Stimulated activated CD8-positive, alpha-beta memory T cell treated with anti-CD3 and anti-CD28 coated beads, Interleukin-15, amount 100 ng/mL, for 24 hours (primary cell): ENCODE results near the gene CRYBA2.

Experiments used
- DNase-seq: peaks from one replicate; pipeline ENCODE4 v3.0.0-alpha.2; 2020; ENCODE audit warnings: low read depth

The CRYBA2 gene

GRCh38 chr2:218982586-218983262, 10.5 kb downstream of the CRYBA2 start:
- DNase-seq, result no peak

DNA sequence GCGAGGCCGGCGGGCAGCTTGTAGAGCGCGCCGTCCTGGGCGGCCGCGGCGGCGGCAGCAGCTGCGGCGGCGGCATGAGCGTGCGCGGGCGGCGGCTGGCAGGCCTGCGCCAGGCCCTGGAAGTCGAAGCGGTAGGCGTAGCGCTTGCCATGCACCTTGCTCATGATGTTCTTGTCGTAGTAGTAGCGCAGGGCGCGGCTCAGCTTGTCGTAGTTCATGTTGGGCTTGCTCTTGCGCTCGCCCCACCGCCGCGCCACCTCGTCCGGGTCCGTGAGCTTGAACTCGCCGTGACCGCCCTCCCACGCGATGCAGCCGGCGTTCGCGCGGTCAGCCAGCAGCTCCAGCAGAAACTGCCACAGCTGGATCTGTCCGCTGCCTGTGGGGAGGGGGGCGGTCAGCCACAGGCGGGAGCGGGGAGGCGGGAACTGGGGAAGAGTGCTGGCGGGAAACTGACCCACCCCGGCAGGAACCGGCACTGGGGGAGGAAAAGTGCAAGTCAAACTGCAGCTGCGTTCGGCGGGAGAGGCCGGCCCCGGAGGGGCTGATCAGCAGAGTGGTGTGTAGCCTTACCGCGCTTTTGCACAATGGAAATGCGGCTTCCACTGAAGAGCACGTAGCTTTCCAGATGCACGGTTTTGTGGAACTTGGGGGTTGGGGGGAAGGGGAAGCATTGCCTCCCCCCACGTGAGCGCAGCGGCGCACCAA, 11.2 kb downstream of the CRYBA2 start:
- no peak for DNase-seq

- DNase-seq, result no peak
These were observed 11.8 kb downstream of the CRYBA2 start for GRCh38 chr2:218981390-218981880.

DNA sequence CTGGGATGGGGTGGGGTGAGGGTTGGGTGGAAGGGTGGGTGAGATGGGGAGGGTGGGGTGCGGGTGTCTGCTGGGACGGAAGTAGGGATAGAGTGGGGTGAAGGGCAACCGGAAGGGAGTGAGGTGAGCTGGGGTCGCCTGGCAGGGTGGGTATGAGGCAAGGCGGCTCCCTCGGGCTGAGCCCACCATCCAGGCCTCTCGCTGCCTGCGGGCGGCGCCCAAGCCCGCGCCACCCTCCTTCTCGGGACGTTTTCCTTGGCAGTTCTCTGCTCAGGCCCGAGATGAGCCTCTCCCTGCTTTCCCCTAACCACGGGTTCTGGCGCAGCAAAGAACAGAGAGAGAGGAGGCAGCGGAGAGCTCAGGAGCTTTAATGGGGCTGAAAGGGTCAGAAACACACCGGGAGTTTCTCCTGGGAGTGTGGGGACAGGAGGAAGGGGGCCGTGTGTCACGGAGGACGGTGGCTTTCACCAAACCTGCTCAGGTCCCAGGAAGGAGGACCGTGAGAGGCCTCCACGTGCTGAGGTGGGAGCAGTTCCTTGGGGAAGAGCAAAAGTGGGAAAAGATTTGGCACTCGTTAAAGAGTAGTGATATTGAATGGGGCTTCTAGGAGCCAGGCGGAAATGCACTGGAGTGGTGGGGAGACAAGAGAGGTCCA, 12.4 kb downstream of the CRYBA2 start:
- no peak for DNase-seq

DNA sequence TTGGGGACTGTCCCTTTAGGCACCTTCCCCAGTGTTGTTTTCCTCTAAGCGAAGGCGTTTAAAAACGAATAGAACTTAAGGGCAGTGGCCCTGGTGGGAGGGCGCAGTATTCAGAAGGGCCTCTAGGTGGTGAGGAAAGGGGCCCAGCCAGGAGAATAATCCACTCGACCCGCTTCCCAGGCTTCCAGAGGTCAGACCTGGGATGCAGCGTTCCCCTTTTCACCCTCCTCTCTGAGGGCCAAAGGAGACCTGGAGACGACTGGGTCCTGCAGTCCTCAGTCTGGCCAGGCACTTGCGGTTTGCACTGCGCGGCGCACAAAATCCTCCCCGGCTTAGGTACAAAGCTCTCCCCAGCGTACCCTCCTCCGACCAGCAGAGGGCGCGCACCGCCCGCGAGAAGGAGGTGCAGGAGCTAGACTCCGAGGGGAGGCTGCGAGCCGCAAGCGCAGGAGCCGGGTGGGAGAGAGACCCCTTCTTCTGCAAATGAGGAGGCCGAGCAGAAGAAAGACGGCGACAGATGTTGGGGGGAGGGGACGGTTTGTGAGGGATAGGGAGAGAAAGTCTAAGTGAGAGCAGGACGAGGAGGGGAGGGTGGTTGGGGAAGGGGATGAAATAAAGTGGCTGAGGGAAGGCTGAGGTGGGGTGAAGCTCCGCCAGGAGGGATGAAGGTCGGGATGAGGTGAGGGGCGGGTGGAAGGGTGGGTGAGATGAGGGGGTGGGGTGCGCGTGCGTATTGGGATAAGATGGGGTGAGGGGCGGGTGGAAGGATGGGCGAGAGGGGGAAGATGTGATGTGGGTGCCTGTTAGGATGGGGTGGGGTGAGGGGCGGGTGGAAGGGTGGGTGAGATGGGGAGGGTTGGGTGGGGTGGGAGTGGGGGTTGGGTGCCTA, 13.1 kb downstream of the CRYBA2 start:
- DNase-seq, result peak; percentile 69

GRCh38 chr2:218975060-218975777, 18.0 kb downstream of the CRYBA2 start:
- DNase-seq, result no peak

- DNase-seq, result no peak
These were observed 22.3 kb downstream of the CRYBA2 start for GRCh38 chr2:218970894-218971293.

DNA sequence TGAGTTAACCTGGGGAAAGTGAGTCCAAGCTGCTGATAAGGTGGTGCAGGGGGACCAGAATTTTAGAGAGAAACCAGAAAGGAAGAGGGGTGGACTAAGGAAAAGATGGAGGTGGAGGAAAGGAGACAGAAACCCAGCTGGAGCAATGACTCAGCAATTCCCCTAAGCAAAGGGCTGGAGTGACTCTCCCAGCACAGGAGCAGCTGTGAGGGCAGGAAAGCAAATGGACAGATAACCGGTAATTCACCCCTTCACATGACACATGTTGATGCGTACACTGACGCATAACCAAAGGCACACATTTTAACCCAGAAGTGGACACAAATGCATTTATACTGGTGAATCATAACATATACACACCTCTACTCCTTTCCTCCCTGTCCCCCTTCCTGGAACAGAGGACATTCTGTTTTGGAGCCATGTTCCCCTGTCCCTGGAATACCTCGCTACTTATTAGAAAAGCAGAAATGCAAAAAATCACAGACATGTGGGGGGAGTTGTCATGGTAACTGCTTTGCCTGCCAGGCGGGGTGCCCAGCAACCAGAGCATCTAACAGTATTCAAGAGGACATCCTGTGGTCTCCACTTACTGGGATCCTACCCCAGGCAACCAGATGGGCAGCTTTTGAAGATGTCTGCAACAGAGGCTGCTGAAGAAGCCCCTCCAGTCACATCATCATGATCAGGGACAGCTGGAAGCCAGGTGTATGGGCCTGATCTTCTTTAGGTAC, 29.0 kb downstream of the CRYBA2 start:
- no peak for DNase-seq

DNA sequence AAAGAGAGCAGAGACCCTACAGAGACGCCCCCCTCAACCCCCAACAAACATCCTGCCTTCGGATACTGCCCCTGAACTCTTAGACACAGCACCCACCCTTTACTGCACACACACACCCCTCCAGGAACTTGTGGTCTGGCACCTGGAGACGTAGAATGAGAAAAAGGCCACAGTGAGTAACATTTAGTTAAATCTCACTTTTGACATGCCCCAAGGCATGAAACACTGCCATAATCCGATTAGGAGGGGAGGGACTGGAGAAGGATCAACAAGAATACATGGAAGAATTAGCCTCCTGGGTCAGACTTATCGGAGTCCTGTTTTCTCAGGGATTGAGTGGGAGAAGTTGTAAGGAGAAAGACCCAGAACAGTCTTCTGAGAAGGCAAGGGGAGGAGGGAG, 29.6 kb downstream of the CRYBA2 start:
- DNase-seq, result no peak

- DNase-seq, result peak; percentile 31
These were observed 30.2 kb downstream of the CRYBA2 start for GRCh38 chr2:218962859-218963492.

GRCh38 chr2:218961651-218962570, 31.3 kb downstream of the CRYBA2 start:
- no peak for DNase-seq

- no peak for DNase-seq
These were observed 32.0 kb downstream of the CRYBA2 start for GRCh38 chr2:218961229-218961628.

DNA sequence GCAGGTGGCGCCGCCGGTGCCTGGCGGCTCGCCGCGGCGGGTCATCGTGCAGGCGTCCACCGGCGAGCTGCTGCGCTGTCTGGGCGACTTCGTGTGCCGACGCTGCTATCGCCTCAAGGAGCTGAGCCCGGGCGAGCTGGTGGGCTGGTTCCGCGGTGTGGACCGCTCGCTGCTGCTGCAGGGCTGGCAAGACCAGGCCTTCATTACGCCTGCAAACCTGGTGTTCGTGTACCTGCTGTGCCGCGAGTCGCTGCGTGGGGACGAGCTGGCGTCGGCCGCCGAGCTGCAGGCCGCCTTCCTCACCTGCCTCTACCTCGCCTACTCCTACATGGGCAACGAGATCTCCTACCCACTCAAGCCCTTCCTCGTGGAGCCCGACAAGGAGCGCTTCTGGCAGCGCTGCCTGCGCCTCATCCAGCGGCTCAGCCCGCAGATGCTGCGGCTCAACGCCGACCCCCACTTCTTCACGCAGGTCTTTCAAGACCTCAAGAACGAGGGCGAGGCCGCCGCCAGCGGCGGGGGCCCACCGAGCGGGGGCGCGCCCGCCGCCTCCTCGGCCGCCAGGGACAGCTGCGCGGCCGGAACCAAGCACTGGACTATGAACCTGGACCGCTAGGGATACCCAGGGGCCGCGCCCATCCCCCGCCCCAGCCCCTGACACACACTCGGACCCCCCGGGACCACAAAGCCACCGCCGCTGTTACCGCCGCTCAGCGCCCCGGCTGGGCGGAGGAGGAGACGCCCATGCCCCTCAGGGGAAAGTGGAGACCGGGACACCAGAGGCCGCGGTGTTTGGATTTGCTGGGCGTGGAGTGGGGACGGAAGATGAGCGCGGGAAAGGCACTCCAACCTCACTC, 32.7 kb downstream of the CRYBA2 start:
- no peak for DNase-seq

DNA sequence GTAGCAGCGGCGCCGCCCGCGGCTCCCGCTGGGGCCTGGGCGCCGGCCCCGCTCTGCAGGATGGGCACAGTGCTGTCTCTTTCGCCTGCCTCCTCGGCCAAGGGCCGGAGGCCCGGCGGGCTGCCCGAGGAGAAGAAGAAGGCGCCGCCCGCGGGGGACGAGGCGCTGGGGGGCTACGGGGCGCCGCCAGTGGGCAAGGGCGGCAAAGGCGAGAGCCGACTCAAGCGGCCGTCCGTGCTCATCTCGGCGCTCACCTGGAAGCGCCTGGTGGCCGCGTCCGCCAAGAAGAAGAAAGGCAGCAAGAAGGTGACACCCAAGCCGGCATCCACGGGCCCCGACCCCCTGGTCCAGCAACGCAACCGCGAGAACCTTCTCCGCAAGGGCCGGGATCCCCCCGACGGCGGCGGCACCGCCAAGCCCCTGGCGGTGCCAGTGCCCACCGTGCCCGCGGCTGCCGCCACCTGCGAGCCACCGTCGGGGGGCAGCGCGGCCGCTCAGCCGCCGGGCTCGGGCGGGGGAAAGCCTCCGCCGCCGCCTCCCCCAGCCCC, 33.4 kb downstream of the CRYBA2 start:
- no peak for DNase-seq

- DNase-seq, result peak; percentile 56
These were observed 34.0 kb downstream of the CRYBA2 start, which contains the start of gene CDK5R2 for GRCh38 chr2:218959141-218959731. Gene CDK5R2 (plus strand): TSS chr2:218959666. CDS start chr2:218959821, 155 bp downstream.

GRCh38 chr2:218958276-218958675, 34.9 kb downstream of the CRYBA2 start:
- no peak for DNase-seq

- no peak for DNase-seq
These were observed 35.6 kb downstream of the CRYBA2 start for GRCh38 chr2:218957671-218958070.
